Kidney epithelial cell (primary cell): ENCODE data around the gene OR52I2. TPM values are rescaled to one million over a fixed set of nuclear protein-coding genes. Genes with fewer than 3 reads are reported as not detected.

Source experiments
- DNase-seq: peaks from one replicate; pipeline ENCODE4 v3.0.0-alpha.2; 2010; ENCODE audit warnings: low read depth
- H3K27me3 ChIP-seq: 2 replicates; pipeline ENCODE4 v1.6.0; 2011; ENCODE audit warnings: low read length; ENCODE audit not compliant: control insufficient read depth, insufficient read depth
- H3K36me3 ChIP-seq: 2 replicates; pipeline ENCODE4 v1.5.1; 2011; ENCODE audit warnings: low read length; ENCODE audit not compliant: control insufficient read depth, insufficient read depth
- H3K4me3 ChIP-seq: 2 replicates; pipeline ENCODE4 v1.5.1; 2011; ENCODE audit warnings: low read depth, mild to moderate bottlenecking, control low read depth, low read length
- CTCF ChIP-seq: IDR thresholded peaks from 2 replicates; pipeline ENCODE4 v1.5.1; 2011; ENCODE audit warnings: mild to moderate bottlenecking, moderate library complexity, low read length, control low read depth, inconsistent platforms; ENCODE audit not compliant: insufficient read depth, poor library complexity, severe bottlenecking
- total RNA-seq: library from RNA; depleted of rRNA; stranded (reverse); fragments of >200 nt; gene quantifications from 2 replicates; pipeline ENCODE4 v1.2.3, GENCODE V29; 2015

OR52I2 gene
- total RNA-seq, 1 donor from 2014 or later = not detected

- TF ChIP-seq CTCF = no peak
- no peak within 1 kb of the TSS for H3K4me3 ChIP-seq
- no peak for DNase-seq
Measured at GRCh38 chr11:4593739-4594138, 12.2 kb downstream of the OR52I2 start, which contains the start of gene OR52I1. TSS of gene OR52I1 (plus strand) at chr11:4594039. CDS start at chr11:4594039, 0 bp downstream.

DNA sequence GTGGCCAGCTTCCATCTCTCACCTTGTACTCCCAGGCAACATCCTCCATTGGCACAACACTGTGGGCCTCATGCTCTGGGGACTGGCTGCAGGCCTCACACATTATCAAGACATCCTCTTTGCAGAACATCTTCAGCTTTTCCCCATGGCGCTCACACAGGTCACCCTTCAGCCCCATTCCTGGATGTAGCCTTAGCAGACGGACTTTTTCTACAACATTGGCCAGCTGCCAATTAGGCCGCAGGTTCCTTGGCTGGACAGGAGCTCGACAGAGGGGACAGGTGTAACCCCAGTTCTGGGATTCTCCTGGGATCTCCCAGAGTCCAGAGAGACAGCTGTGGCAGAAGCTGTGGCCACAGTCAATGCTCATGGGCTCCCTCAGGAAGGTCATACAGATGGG, 23.5 kb downstream of the OR52I2 start:
- DNase-seq = no peak
- Histone ChIP-seq H3K27me3 (no peaks in the 10 kb centered on the region), H3K36me3 (peaks cover 2% of the 10 kb centered on the region), H3K4me3 (no peak overlapping the region)
- TF ChIP-seq CTCF = no peak

More at GRCh38 chr11:4593739-4594138, 12.2 kb downstream of the OR52I2 start, which contains the start of gene OR52I1:
- Histone ChIP-seq H3K36me3 (no peaks in the 10 kb centered on the region), H3K27me3 (no peaks in the 10 kb centered on the region)

DNA sequence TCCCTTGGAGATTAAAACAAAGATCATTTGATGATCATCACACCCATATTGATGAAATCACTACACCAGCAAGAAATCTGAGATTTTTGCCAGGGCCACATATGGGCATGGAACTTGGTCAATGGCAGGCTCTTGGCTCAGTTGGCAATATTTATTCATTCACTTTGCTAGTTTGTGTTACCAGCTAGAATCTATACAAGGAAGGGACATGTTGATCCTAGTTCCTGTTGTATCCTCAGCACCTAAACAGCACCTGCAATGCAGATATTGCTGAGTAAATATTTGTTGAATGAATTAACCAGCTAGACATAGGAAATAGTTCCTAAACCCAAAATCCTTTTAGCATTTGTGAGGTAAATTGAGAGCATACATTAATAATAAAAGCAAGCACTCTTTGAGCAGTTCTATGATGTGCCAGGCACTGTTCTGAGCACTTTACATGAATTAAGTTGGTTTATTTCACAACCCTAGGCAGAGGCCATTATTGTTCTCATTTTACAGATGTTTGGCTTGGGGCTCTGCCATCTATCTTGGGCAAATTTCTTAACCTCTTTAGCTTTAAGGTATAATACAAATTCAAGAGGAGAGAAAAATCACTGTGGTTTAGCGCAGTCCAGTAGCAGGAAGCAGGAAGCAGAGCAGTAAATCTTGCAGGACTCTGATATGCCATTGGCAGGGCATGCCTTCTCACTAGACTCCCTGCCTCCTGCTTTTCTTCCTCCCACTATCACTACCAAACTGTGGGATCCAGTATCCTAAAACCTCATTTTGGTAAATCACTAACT, 24.9 kb downstream of the OR52I2 start:
- no peaks in the 10 kb centered on the region for H3K36me3 ChIP-seq
- peak overlapping the region; percentile 70 for H3K4me3 ChIP-seq
- no peaks in the 10 kb centered on the region for H3K27me3 ChIP-seq
- peak; percentile 1 for DNase-seq
- no peak for TF ChIP-seq CTCF

DNA sequence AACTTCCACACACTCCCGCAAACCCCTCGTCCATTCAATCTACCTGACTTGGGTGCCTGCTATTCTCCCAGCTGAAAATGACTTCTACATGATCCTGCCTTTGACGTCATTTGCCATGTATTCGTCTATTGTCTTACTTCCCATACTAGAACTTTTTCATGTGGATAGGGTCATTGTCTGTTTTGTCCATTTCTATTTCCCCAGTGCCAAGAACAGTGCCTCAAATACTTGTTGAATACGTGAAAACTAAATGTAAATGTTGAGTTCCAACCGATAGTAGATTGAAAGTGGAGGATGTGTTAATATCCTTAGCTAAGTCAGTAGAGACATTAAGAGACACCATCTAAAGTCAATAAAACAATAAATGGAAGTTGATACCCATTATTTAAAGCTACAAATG, 25.6 kb downstream of the OR52I2 start:
- Histone ChIP-seq H3K4me3 (peak overlapping the region; percentile 70), H3K36me3 (no peaks in the 10 kb centered on the region), H3K27me3 (no peaks in the 10 kb centered on the region)
- peak; percentile 7 for DNase-seq
- TF ChIP-seq CTCF = no peak

DNA sequence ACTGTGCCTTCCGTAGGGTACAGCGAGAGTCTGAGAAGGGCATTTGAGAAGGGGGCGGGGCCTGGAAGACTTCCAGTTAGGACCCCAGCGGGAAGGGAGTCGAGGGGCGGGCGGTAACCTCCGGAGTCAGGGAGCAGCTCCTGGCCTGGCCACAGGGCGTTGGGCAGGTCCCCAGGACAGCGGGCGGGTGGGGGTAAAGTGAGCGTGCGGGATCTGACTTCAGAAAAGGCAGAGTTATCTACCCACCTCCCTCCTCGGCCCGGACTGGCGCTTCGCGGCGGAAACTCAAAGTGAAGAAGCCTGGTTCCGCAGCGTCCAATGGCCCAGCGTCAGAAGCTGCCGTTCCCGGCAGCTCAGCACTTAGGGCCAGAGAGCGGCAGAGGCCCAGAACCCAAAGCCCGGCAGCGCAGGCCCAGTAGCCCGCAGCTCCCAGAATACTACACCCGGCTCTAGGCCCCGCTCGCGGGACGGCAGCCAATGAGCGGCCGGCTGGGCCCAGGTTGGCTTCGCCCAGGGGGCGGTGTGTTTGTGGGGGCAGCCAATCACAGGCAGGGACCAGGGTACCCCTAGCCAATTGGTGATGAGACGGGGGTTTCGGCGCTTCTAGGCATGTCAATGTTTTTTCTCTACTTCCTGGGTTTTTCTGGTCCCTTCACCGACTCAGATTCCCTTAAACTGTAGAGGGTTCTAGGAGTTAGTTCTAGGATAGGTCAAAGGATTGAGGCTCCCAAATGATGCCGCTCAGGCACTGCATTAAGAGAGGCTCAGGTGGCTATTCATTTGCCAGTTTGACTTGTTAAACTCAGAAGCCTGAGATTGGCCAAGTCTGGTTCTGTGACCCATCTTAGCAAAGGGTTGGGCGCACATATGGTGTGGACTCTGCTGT, 26.5 kb downstream of the OR52I2 start, which contains the start of gene TRIM68:
TRIM68 (minus strand) TSS at position 451 of the 886 bp plus-strand sequence. CDS start 2,727 bp downstream, outside the sequence.
- Histone ChIP-seq H3K36me3 (no peaks in the 10 kb centered on the region), H3K4me3 (peak within 1 kb of the TSS; percentile 70), H3K27me3 (no peaks in the 10 kb centered on the region)
- TF ChIP-seq CTCF = no peak
- peak; percentile 78 for DNase-seq
